ENCODE measurements around the gene GUCA2B. TPM values are rescaled to one million over a fixed set of nuclear protein-coding genes. Genes with fewer than 3 reads are reported as not detected.

The GUCA2B gene
- total RNA-seq, 2 donors from 2014 or later, result not detected

DNA sequence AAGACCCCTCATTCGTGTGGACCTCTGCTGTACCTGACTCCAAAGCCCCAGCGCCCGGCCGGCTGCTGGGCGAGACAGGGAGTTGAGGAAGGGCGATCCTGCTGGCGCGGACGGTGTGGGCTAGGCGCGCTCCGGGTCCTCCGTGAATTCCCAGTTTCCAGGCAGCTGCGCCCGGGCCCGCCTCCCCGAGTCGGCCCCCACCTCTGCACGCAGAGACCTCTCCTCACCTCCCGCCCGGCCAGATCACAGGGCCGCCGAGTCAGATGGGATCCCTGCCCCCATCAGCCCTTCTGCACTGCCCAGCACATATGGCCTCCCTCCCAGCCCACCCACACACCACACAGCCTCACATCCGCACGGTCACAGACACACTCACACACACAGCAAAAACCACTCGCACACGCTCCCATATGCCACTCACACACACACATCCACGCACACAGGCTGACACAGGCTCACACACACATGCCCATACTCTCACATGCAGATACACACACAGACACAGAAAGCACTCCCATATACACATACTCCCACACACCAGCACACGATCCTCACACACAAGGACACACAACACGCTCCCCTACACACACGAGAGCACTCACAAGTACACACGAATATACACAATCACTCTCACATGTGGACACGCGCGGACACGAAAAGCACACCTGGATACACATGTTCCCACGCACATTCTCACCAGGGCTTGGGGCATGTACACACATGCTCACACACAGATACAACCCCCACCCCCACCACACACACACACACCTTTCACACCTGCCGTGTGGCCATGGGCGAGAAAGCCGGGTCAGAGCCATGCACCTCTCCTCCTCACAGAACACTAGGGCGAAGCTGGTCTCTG, 7.2 kb upstream of the GUCA2B start:
- ATAC-seq (replicated peaks in 1 of 2) (no peak), DNase-seq (no peak)
- Mint-ChIP-seq H3K36me3 (ENCODE audit: insufficient read depth in 2 of 2) (no peaks in the 10 kb centered on the region), H3K27ac (no peak overlapping the region), H3K4me1 (ENCODE audit: low read depth) (peaks cover 10% of the 10 kb centered on the region), H3K9me3 (no peaks in the 10 kb centered on the region), H3K4me3 (no peak overlapping the region), H3K27me3 (ENCODE audit: low read depth) (peaks cover 5% of the 10 kb centered on the region)

DNA sequence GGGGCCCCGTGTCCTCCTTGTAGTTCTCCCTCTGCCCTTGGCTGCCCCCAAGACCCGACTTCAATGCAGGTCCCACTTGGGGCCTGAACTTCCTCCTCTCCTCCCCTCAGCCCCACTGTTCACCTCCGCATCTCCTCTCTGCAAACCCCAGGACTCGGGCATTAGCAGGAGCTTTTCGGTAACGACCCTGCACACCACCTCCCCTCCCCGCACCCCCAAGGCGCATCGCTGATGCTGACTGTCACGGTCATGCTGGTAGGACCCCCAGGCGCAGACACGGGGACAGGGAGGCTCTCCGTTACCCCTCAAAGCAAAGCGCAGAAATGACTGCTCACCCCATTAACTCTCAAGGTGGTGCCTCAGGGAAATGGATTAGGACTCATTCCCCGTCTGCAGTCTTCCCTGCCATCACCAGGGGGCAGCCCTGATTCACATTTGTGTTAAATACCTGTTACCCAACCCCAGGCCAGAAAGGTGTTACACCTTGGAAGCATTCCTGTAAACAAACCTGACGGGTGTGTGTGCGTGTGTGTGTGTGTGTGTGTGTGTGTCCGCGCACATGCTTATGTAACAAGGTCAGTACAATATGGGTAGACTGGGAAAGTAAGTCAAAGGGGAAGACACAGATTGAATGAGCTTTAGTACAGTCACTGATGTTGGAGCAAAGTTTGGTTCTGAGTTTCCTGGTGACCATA, 6.4 kb upstream of the GUCA2B start:
- Mint-ChIP-seq H3K4me1 (ENCODE audit: low read depth) (peaks cover 10% of the 10 kb centered on the region), H3K4me3 (no peak overlapping the region), H3K9me3 (no peaks in the 10 kb centered on the region), H3K36me3 (ENCODE audit: insufficient read depth in 2 of 2) (no peaks in the 10 kb centered on the region), H3K27ac (no peak overlapping the region), H3K27me3 (ENCODE audit: low read depth) (peaks cover 5% of the 10 kb centered on the region)
- ATAC-seq (replicated peaks in 1 of 2) (peak; percentile 61 to 70), DNase-seq (peak; percentile 75 to 78)

DNA sequence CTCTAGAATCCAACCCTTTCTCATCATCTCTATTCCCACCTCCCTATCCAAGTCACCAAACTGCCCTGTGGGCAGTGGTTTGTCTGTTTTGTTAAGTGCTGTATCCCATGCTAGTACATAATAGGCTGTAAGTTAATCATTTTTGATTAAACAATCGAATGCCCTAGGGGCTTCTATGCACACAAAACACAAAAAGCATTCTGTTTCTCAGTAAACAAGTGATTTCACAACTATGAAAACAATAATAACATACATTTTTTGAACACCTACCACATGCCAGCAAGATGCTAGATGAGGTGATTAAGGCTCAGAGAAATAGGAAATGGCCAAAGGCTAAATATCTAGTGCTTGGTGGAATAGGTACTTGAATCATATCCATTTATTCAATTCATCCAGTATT, 5.0 kb upstream of the GUCA2B start:
- ATAC-seq (replicated peaks in 1 of 2), result no peak
- no peak overlapping the region for H3K27ac Mint-ChIP-seq
- peaks cover 6% of the 10 kb centered on the region for H3K4me1 Mint-ChIP-seq (ENCODE audit: low read depth)

DNA sequence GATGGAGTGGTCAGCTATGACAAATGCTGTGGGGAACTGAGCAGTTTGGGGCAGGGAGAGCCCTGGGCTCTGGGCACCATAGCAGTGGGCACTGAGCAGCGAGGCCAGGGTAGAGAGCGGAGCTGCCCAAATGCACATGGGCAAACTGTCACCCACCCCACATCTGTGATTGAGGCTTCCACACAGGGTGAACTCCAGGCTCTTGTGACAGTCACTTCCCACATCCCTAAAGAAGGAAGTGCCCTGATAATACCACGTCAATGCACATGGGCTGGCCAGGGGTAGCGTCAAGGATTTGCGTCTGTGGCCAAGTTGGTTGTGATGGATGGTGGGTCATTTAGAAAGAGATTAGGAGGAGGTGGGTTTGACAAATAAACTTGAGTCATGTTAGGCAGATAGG, 2.6 kb upstream of the GUCA2B start:
- Mint-ChIP-seq H3K4me1 (ENCODE audit: low read depth) (no peaks in the 10 kb centered on the region), H3K9me3 (no peaks in the 10 kb centered on the region), H3K27me3 (ENCODE audit: low read depth) (no peaks in the 10 kb centered on the region), H3K4me3 (no peak overlapping the region), H3K36me3 (ENCODE audit: insufficient read depth in 2 of 2) (no peaks in the 10 kb centered on the region), H3K27ac (no peak overlapping the region)
- no peak for ATAC-seq (replicated peaks in 1 of 2)
- no peak for DNase-seq

More for the DNA sequence above, 5.0 kb upstream of the GUCA2B start:
- Mint-ChIP-seq H3K27me3 (ENCODE audit: low read depth) (no peaks in the 10 kb centered on the region), H3K4me3 (no peak overlapping the region), H3K36me3 (ENCODE audit: insufficient read depth in 2 of 2) (no peaks in the 10 kb centered on the region), H3K9me3 (no peaks in the 10 kb centered on the region)
- no peak for DNase-seq

DNA sequence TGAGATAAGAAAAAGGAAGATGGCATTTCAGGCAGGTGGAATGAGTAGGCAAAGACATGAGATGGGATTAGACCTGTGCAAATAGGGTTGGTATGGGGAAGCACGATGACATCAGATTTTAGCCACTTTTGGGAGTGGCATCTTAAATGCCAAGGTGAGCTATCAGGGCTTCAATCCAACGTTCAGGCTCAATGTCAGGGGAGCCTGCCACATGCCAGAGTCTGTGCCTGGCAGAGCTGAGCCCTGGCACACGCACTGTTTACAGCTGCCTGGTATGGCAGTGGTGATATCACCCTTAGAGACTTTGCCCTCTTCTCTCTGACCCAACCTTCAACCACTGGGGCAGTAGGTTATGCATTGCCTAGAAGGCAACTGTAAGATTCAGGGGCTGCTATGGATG, 1.1 kb upstream of the GUCA2B start:
- H3K4me3 Mint-ChIP-seq, result no peak overlapping the region
- ATAC-seq (replicated peaks in 1 of 2) (no peak), DNase-seq (no peak)
- H3K27me3 Mint-ChIP-seq (ENCODE audit: low read depth), result no peaks in the 10 kb centered on the region
- H3K9me3 Mint-ChIP-seq, result no peaks in the 10 kb centered on the region
- no peaks in the 10 kb centered on the region for H3K36me3 Mint-ChIP-seq (ENCODE audit: insufficient read depth in 2 of 2)
- no peaks in the 10 kb centered on the region for H3K4me1 Mint-ChIP-seq (ENCODE audit: low read depth)
- no peak overlapping the region for H3K27ac Mint-ChIP-seq

DNA sequence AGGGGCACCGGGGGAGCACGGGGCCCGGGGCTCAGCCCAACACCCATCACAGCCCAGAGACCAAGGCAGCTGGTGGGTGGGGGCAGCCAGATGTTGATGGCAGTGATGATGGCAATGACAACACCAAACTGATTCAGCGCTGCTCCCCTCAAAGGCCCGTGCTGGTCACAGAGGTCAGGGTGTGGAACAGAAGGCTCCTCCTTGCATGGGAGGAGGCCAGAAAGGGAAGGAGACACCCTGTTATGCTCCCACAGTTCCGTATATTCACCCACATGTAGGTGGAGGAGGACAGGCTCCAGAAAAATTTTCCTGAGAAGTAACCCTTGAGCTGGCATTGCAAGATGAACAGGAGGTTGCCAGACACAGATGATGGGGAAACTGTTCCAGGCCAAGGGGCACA, 414 bp downstream of the GUCA2B start:
- H3K27ac Mint-ChIP-seq, result no peak overlapping the region
- peaks cover 9% of the 10 kb centered on the region for H3K4me1 Mint-ChIP-seq (ENCODE audit: low read depth)
- DNase-seq (no peak), ATAC-seq (replicated peaks in 1 of 2) (no peak)
- no peaks in the 10 kb centered on the region for H3K27me3 Mint-ChIP-seq (ENCODE audit: low read depth)
- H3K9me3 Mint-ChIP-seq, result no peaks in the 10 kb centered on the region
- no peaks in the 10 kb centered on the region for H3K36me3 Mint-ChIP-seq (ENCODE audit: insufficient read depth in 2 of 2)
- no peak overlapping the region for H3K4me3 Mint-ChIP-seq

DNA sequence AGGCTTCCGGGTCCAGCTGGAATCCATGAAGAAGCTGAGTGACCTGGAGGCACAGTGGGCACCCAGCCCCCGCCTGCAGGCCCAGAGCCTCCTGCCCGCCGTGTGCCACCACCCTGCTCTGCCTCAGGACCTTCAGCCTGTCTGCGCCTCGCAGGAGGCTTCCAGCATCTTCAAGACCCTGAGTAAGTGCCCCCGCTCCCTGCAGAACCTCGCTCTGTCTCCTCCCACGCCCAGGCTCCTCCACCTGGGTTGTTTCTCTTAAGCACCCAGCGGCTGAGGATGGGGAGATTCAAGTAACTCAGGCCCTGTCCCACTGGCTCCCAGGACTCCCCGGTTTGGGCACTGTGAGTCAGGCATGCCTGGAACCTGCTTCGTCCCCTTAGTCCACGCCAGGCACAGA, 1.5 kb downstream of the GUCA2B start:
- Mint-ChIP-seq H3K27ac (no peak overlapping the region), H3K4me1 (ENCODE audit: low read depth) (peaks cover 9% of the 10 kb centered on the region), H3K36me3 (ENCODE audit: insufficient read depth in 2 of 2) (no peaks in the 10 kb centered on the region), H3K9me3 (no peaks in the 10 kb centered on the region), H3K4me3 (no peak overlapping the region), H3K27me3 (ENCODE audit: low read depth) (peaks cover 7% of the 10 kb centered on the region)
- no peak for ATAC-seq (replicated peaks in 1 of 2)
- DNase-seq, result no peak

DNA sequence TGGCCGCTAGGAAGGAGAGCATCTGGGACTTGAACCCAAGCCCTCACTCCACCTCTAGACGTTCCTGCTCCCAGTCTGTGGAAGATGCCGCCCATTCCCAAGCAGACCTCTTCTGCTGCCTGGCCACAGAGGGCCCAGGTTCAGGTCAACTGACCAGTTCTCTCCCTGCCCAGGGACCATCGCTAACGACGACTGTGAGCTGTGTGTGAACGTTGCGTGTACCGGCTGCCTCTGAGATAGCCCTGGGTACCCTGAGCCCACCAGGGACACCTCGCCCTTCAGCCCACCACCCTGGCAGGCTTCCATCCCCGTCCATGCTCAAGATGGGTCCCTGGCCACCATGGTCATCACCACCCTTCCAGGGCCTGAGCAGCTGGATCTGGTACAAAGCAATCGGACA, 2.2 kb downstream of the GUCA2B start:
- DNase-seq (no peak), ATAC-seq (replicated peaks in 1 of 2) (no peak)
- Mint-ChIP-seq H3K9me3 (peaks cover 0 to under 1% of the 10 kb centered on the region in 2 donors), H3K27me3 (ENCODE audit: low read depth) (peaks cover 7% of the 10 kb centered on the region), H3K36me3 (ENCODE audit: insufficient read depth in 2 of 2) (no peaks in the 10 kb centered on the region), H3K27ac (no peak overlapping the region), H3K4me3 (no peak overlapping the region), H3K4me1 (ENCODE audit: low read depth) (peaks cover 9% of the 10 kb centered on the region)

DNA sequence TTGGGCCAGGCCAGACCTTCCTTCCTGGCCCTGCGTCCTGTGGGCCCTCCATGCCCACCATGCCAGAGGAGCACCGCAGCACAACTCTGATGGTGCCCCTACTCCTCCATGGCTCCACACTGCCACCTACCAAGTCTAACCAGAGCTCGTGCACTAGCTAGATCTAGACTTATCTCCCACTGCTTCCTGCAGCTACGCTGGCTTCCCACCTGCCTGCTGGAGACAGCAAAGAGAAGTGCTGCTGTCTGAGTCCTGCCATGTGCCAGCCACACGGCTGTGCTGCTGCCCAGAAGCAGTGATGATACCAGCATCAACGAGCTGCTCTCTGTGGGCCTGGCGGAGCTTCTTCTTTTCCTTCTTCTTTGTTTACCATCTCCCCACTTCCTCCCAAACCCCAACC, 4.5 kb downstream of the GUCA2B start:
- H3K4me1 Mint-ChIP-seq (ENCODE audit: low read depth), result peaks cover 9% of the 10 kb centered on the region
- no peak overlapping the region for H3K27ac Mint-ChIP-seq
- ATAC-seq (replicated peaks in 1 of 2), result peak in 1 of 2 donors; percentile 26
- peaks cover 14% of the 10 kb centered on the region for H3K27me3 Mint-ChIP-seq (ENCODE audit: low read depth)
- no peak for DNase-seq
- peaks cover 8 to 10% of the 10 kb centered on the region in 2 donors for H3K36me3 Mint-ChIP-seq (ENCODE audit: insufficient read depth in 2 of 2)
- H3K4me3 Mint-ChIP-seq, result no peak overlapping the region
- peaks cover 7% of the 10 kb centered on the region in 2 donors for H3K9me3 Mint-ChIP-seq

DNA sequence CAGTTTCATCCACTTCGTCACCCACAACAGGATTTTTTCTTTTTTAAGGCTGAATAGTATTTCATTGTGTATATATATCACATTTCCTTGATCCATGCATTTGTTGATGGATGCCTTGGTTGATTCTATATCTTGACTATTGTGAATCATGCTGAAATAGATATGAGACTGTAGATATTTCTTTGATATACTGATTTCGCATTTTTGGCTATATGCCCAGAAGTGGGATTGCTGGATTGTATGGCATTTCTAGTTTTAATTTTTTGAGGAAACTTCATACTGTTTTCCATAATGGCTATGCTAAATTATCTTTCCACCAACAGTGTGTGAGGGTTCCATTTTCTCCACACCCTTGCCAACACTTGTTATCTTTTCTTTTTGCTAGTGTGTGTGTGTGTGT, 5.0 kb downstream of the GUCA2B start:
- DNase-seq (no peak), ATAC-seq (replicated peaks in 1 of 2) (no peak)
- peaks cover 9% of the 10 kb centered on the region for H3K4me1 Mint-ChIP-seq (ENCODE audit: low read depth)
- H3K36me3 Mint-ChIP-seq (ENCODE audit: insufficient read depth in 2 of 2), result peaks cover 8 to 10% of the 10 kb centered on the region in 2 donors
- H3K27me3 Mint-ChIP-seq (ENCODE audit: low read depth), result peaks cover 14% of the 10 kb centered on the region
- H3K4me3 Mint-ChIP-seq, result no peak overlapping the region
- no peak overlapping the region for H3K27ac Mint-ChIP-seq
- H3K9me3 Mint-ChIP-seq, result peaks cover 7% of the 10 kb centered on the region in 2 donors

DNA sequence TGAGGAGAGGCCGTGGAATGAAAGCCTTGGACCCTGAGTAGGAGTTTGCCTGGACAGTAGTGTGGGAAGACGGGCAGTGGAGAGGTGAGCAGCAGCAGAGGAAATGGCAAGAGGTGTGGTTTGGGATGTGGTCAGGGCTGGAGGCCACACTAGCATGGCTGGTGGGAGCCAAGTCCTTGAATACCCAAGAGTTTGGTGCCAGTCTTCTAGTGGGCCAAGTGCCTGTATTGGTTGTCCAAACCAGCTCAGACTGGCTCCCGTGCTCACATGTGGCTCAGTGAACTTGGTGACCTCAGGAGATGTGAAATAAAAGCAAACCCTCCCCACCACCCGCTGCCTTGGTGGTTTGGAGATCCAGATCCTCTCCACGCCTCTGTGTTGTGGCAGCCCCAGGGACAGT, 9.0 kb downstream of the GUCA2B start:
- Mint-ChIP-seq H3K27ac (no peak overlapping the region), H3K36me3 (ENCODE audit: insufficient read depth in 2 of 2) (peaks cover 8 to 10% of the 10 kb centered on the region in 2 donors), H3K27me3 (ENCODE audit: low read depth) (peaks cover 14% of the 10 kb centered on the region), H3K4me1 (ENCODE audit: low read depth) (peaks cover 9% of the 10 kb centered on the region), H3K4me3 (no peak overlapping the region), H3K9me3 (peaks cover 7% of the 10 kb centered on the region in 2 donors)
- ATAC-seq (replicated peaks in 1 of 2) (no peak), DNase-seq (no peak)

DNA sequence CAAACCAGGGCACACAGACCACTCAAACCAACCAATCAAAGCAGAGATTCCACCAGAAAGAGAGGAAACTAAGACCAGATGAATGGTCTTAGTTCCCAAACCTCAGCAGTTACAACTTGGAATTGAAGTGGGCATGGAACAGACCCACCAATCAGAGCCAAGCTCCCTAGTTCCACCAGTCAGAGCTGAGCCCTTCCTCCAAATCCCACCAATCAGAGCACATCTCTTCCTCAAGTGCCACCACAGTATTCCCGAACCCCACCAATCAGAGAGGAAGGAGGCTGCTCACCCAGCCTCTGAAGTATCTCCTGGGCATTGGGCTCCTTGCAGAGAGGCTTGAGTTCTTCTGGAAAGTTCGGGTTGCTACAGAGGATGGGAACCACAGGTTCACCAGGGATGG, 9.9 kb downstream of the GUCA2B start:
- H3K4me3 Mint-ChIP-seq, result no peak overlapping the region
- H3K36me3 Mint-ChIP-seq (ENCODE audit: insufficient read depth in 2 of 2), result peaks cover 8 to 10% of the 10 kb centered on the region in 2 donors
- DNase-seq (no peak), ATAC-seq (replicated peaks in 1 of 2) (no peak)
- H3K27ac Mint-ChIP-seq, result no peak overlapping the region
- peaks cover 7% of the 10 kb centered on the region in 2 donors for H3K9me3 Mint-ChIP-seq
- peaks cover 14% of the 10 kb centered on the region for H3K27me3 Mint-ChIP-seq (ENCODE audit: low read depth)
- H3K4me1 Mint-ChIP-seq (ENCODE audit: low read depth), result peaks cover under 1% of the 10 kb centered on the region

Measured in activated T-cell treated with anti-CD3 and anti-CD28 coated beads, Interleukin-2, amount 50 U/mL, for 72 hours (primary cell).